K562 (cell line): ENCODE results near the gene RERE. TPM values are rescaled to one million over a fixed set of nuclear protein-coding genes. Genes with fewer than 3 reads are reported as not detected.

ENCODE experiments used
- ATAC-seq: fragments of 200-7000 bp; cut with Tn5 transposase; 3 replicates; pipeline ENCODE4 v1.9.1; 2020; ENCODE audit warnings: moderate library complexity
- BruUV-seq: library from RNA; stranded (reverse); fragments of 400-500 nt; replicated peaks from 2 replicates; lab custom pipeline; 2021; lab: Mats Ljungman, UMichigan
- CTCF ChIA-PET: fragments of 300-600 bp; formaldehyde crosslinking; extraction: SDS; loops from one replicate; lab custom pipeline; 2021; ENCODE audit warnings: low intra/inter-chr PET ratio; lab: Yijun Ruan, JAX
- POLR2A ChIA-PET: fragments of 300-600, 350-650 bp; sonication (Branson Sonifier 250); formaldehyde crosslinking; extraction: SDS; loops from one replicate; lab custom pipeline; 2021; ENCODE audit warnings: antibody characterized with exemption, inconsistent platforms; lab: Yijun Ruan, JAX
- DNase-seq, 4 experiments: peaks; one replicate each; pipeline versions ENCODE4 v3.0.0 to v3.0.0-alpha.2; 2011 to 2018; ENCODE audit warnings: low spot score in 3 of 4, mixed read lengths in 3 of 4; ENCODE audit errors: extremely low read depth in 1 of 4
- FAIRE-seq: peaks from 2 replicates; lab custom pipeline; 2011; peaks lifted over from hg19 to GRCh38; lab: Jason Lieb, UNC
- H2AFZ ChIP-seq: 2 replicates; pipeline ENCODE4 v1.6.0; 2011; ENCODE audit warnings: low read depth, low read length, control low read depth, inconsistent platforms
- H3K27ac ChIP-seq: fragments of 200-600 bp; 3 replicates; pipeline ENCODE4 v1.8.0; 2011; ENCODE audit warnings: low read depth, mild to moderate bottlenecking, control low read depth, inconsistent platforms, low read length, moderate library complexity, mixed read lengths; ENCODE audit errors: extremely low read depth
- H3K27me3 ChIP-seq, 2 experiments: fragments of 300-600 bp in 1 of 2; 2 replicates in 1 of 2; 3 replicates in 1 of 2; pipeline versions ENCODE4 v1.6.0 to v1.8.0; 2011; ENCODE audit warnings: inconsistent platforms in 2 of 2, low read length in 2 of 2, mild to moderate bottlenecking in 1 of 2, mixed read lengths in 1 of 2, moderate library complexity in 1 of 2; ENCODE audit not compliant: control insufficient read depth in 2 of 2, insufficient read depth in 2 of 2
- H3K36me3 ChIP-seq: fragments of 300-600 bp; 3 replicates; pipeline ENCODE4 v1.8.0; 2011; ENCODE audit warnings: mild to moderate bottlenecking, low read length, inconsistent platforms; ENCODE audit not compliant: control insufficient read depth, insufficient read depth
- H3K4me1 ChIP-seq, 2 experiments: fragments of 200-600 bp in 1 of 2; replicated peaks in 1 of 2; 2 replicates in 1 of 2; 3 replicates in 1 of 2; pipeline versions ENCODE4 v1.5.1 to v1.8.0; 2011; ENCODE audit warnings: inconsistent platforms in 2 of 2, low read length in 2 of 2, mild to moderate bottlenecking in 1 of 2, mixed read lengths in 1 of 2, moderate library complexity in 1 of 2; ENCODE audit not compliant: control insufficient read depth in 2 of 2, insufficient read depth in 2 of 2
- H3K4me2 ChIP-seq: 2 replicates; pipeline ENCODE4 v1.6.1; 2011; ENCODE audit warnings: low read length, control low read depth, inconsistent platforms, mixed read lengths; ENCODE audit not compliant: insufficient read depth
- H3K4me3 ChIP-seq: fragments of 200-600 bp; sonication (generic), shearing (Covaris generic); 2 replicates; pipeline ENCODE4 v1.5.1; 2016; ENCODE audit warnings: control low read depth, inconsistent platforms
- H3K79me2 ChIP-seq: fragments of 200-600 bp; 3 replicates; pipeline ENCODE4 v1.8.0; 2011; ENCODE audit warnings: low read length, inconsistent platforms; ENCODE audit not compliant: control insufficient read depth, insufficient read depth
- H3K9ac ChIP-seq, 2 experiments: 2 replicates each; pipeline versions ENCODE4 v1.6.0 to v1.6.1; 2011; ENCODE audit warnings: low read depth in 2 of 2, low read length in 2 of 2, control low read depth in 1 of 2, inconsistent platforms in 1 of 2, mild to moderate bottlenecking in 1 of 2, mixed read lengths in 1 of 2; ENCODE audit not compliant: insufficient read depth in 1 of 2
- H3K9me1 ChIP-seq: one replicate; pipeline ENCODE4 v1.6.0; 2011; ENCODE audit warnings: inconsistent platforms, mild to moderate bottlenecking, low read length, moderate library complexity; ENCODE audit not compliant: control insufficient read depth, insufficient read depth
- H3K9me3 ChIP-seq: replicated peaks from 2 replicates; pipeline ENCODE4 v1.5.1; 2011; ENCODE audit warnings: low read depth, low read length, inconsistent platforms; ENCODE audit not compliant: control insufficient read depth, insufficient read depth
- H4K20me1 ChIP-seq: replicated peaks from 2 replicates; pipeline ENCODE4 v1.6.1; 2011; ENCODE audit warnings: low read length, inconsistent platforms, mixed read lengths; ENCODE audit not compliant: control insufficient read depth, insufficient read depth
- DNMT1 ChIP-seq: fragments of 450-650 bp; IDR thresholded peaks from 2 replicates; pipeline ENCODE4 v1.6.1; 2016; ENCODE audit warnings: antibody characterized with exemption, mild to moderate bottlenecking
- KDM1A ChIP-seq, 2 experiments: fragments of 450-650 bp; IDR thresholded peaks; 2 replicates each; pipeline ENCODE4 v1.6.1; 2016; ENCODE audit warnings: mild to moderate bottlenecking in 2 of 2
- MCM2 ChIP-seq: fragments of 450-650 bp; IDR thresholded peaks from 2 replicates; pipeline ENCODE4 v1.6.1; 2017; ENCODE audit warnings: low read depth, mild to moderate bottlenecking
- RB1 ChIP-seq: fragments of 450-650 bp; IDR thresholded peaks from 2 replicates; pipeline ENCODE4 v1.6.1; 2017; ENCODE audit warnings: low read depth, mild to moderate bottlenecking
- SUPT5H ChIP-seq: fragments of 450-650 bp; IDR thresholded peaks from 2 replicates; pipeline ENCODE4 v1.6.1; 2016
- TAF7 ChIP-seq: fragments of 450-650 bp; IDR thresholded peaks from 2 replicates; pipeline ENCODE4 v1.6.1; 2016; ENCODE audit warnings: missing genetic modification characterization, missing compliant biosample characterization
- ZNF436 ChIP-seq: fragments of 250-450, 450-650 bp; sonication (Bioruptor Pico); formaldehyde crosslinking; IDR thresholded peaks from 2 replicates; pipeline ENCODE4 v1.7.0; 2020; ENCODE audit warnings: mild to moderate bottlenecking
- WGBS: fragments of 100-300 bp; shearing (Covaris generic); methylation state at CpG from one replicate; pipeline ENCODE4 v1.1.6; 2016; ENCODE audit warnings: low coverage, mixed read lengths; ENCODE audit not compliant: insufficient coverage; ENCODE audit errors: missing lambda C conversion rate; 5-methylcytosine and 5-hydroxymethylcytosine counted together
- in situ Hi-C: fragments of 300-500 bp; cut with MboI; formaldehyde crosslinking; loops from 4 replicates; pipeline ENCODE4 v1.15.0; 2018; ENCODE audit warnings: inconsistent platforms, mixed read lengths
- intact Hi-C: fragments of 100-400 bp; cut with micrococcal nuclease; formaldehyde crosslinking; loops from 2 replicates; pipeline ENCODE4 v1.14.2; 2022
- polyA plus RNA-seq, 8 experiments: library from polyadenylated mRNA; depleted of rRNA in 4 of 8; stranded (reverse) in 5 of 8; unstranded in 3 of 8; fragments of >200 nt; fragmentation: Nextera tagmentation in 2 of 8; fragmentation: Illumina TruSeq in 1 of 8; extraction: Ambion mirVana in 2 of 8; extraction: Trizol in 1 of 8; gene quantifications; 2 replicates each; pipeline versions ENCODE4 v1.2.1 to v1.2.3, GENCODE V29; 2011 to 2014; ENCODE audit warnings: inconsistent platforms in 1 of 8, missing spikeins in 1 of 8
- total RNA-seq, 7 experiments: library from RNA; depleted of rRNA in 6 of 7; stranded (reverse); fragments of >200 nt in 6 of 7; fragmentation: Illumina TruSeq in 2 of 7; extraction: Trizol in 2 of 7; gene quantifications; 2 replicates each; pipeline versions ENCODE4 v1.2.1 to v1.2.3, GENCODE V29; 2011 to 2021; ENCODE audit warnings: low replicate concordance in 1 of 7
- TF ChIP-seq, protein P1 (sequence below), 2 experiments: fragments of 450-650 bp in 1 of 2; sonication (generic) in 1 of 2; formaldehyde crosslinking in 1 of 2; IDR thresholded peaks; 2 replicates each; pipeline versions ENCODE4 v1.7.1 to v1.9.0; 2016 to 2022; ENCODE audit warnings: inconsistent platforms in 1 of 2, mild to moderate bottlenecking in 1 of 2, missing genetic modification reagents in 1 of 2
- TF ChIP-seq, protein P2 (sequence below): fragments of 450-650 bp; formaldehyde crosslinking; conservative IDR thresholded peaks from 2 replicates; pipeline ENCODE4 v1.4.0; 2022; ENCODE audit warnings: mild to moderate bottlenecking, missing genetic modification characterization
- TF ChIP-seq, protein P3 (sequence below): fragments of 450-650 bp; formaldehyde crosslinking; IDR thresholded peaks from 2 replicates; pipeline ENCODE4 v1.4.0; 2022; ENCODE audit warnings: missing genetic modification characterization

The RERE gene
- total and polyA plus RNA-seq, 9 of the 15 experiments (the other 6 are each of a cell fraction or from before 2014, with no cell fraction given): 3.0 to 51.5 (median 13.4) TPM

DNA sequence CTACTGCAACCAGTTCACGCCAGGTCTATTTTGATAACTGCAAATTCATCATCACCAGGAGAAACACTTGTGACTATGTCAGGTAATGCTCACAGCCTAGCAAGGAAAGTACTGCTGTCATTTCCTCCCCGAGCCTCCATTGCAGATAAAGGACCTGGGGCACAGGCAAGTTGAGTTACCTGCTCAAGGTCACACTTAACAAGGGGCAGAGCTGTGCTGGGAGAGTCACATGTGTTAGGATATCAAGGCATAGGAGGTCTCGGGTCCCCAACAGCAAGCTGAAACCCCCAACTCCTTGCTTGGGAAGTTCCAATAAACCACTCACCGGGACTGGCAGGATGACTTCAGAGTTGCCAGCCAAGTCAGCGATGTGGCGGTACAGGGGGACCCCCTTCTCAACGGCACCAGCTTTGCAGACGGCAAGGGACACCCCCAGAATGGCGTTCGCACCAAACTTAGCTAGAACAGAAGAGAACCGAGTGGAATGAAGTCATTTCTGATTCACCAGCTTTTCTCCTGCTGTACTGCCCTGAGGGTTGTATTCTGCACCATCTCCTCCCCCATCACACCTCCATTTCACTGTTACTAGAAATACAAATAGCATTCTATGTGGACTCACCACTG, 49.5 kb upstream of the RERE start:
- no peak overlapping the region for H3K9ac ChIP-seq
- peaks cover 100% of the 10 kb centered on the region for H3K36me3 ChIP-seq
- ChIA-PET POLR2A (interaction anchor here (0.5 to 14.9 kb wide), 14 partner anchors 9 to 1969 kb away, joined by 3 to 219 read pairs (median 3); partner anchors contain the start of gene ENO1), CTCF (no interaction called here)
- BruUV-seq: no TSS peak
- no peaks in the 10 kb centered on the region; a peak in 3 of 5 replicates for H3K4me1 ChIP-seq
- H3K27me3 ChIP-seq: no peaks in the 10 kb centered on the region
- no peaks in the 10 kb centered on the region for H3K9me3 ChIP-seq
- no peak overlapping the region for H3K4me3 ChIP-seq
- no peak for DNase-seq
- peaks cover 76% of the 10 kb centered on the region for H3K79me2 ChIP-seq
- peaks cover 9% of the 10 kb centered on the region for H3K9me1 ChIP-seq
- no peak; the same call in 2 of the 3 replicates for ATAC-seq
- in situ Hi-C loops (no loop called here), intact Hi-C loops (no loop called here)
- no peak overlapping the region for H3K4me2 ChIP-seq
- H2AFZ ChIP-seq: no peak overlapping the region
- H3K27ac ChIP-seq: no peak overlapping the region; the same call in 2 of the 3 replicates
- FAIRE-seq: no peak
- H4K20me1 ChIP-seq: peaks cover 79% of the 10 kb centered on the region
- 95% methylated on average over 11 of the region's 11 CpGs for WGBS
- TF ChIP-seq ZNF436 (CRISPR knock-in tag) (no peak), TAF7 (no peak), SUPT5H (peak; percentile 5), KDM1A (IDR thresholded peaks at IDR 0.05) (no peak), RB1 (no peak), MCM2 (no peak), DNMT1 (no peak)
- TF ChIP-seq, protein P1, sequence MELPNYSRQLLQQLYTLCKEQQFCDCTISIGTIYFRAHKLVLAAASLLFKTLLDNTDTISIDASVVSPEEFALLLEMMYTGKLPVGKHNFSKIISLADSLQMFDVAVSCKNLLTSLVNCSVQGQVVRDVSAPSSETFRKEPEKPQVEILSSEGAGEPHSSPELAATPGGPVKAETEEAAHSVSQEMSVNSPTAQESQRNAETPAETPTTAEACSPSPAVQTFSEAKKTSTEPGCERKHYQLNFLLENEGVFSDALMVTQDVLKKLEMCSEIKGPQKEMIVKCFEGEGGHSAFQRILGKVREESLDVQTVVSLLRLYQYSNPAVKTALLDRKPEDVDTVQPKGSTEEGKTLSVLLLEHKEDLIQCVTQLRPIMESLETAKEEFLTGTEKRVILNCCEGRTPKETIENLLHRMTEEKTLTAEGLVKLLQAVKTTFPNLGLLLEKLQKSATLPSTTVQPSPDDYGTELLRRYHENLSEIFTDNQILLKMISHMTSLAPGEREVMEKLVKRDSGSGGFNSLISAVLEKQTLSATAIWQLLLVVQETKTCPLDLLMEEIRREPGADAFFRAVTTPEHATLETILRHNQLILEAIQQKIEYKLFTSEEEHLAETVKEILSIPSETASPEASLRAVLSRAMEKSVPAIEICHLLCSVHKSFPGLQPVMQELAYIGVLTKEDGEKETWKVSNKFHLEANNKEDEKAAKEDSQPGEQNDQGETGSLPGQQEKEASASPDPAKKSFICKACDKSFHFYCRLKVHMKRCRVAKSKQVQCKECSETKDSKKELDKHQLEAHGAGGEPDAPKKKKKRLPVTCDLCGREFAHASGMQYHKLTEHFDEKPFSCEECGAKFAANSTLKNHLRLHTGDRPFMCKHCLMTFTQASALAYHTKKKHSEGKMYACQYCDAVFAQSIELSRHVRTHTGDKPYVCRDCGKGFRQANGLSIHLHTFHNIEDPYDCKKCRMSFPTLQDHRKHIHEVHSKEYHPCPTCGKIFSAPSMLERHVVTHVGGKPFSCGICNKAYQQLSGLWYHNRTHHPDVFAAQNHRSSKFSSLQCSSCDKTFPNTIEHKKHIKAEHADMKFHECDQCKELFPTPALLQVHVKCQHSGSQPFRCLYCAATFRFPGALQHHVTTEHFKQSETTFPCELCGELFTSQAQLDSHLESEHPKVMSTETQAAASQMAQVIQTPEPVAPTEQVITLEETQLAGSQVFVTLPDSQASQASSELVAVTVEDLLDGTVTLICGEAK (IDR thresholded peaks at IDR 0.05): no peak
- TF ChIP-seq, protein P1 (CRISPR knock-in tag; IDR thresholded peaks at IDR 0.05): no peak
- TF ChIP-seq, protein P2, sequence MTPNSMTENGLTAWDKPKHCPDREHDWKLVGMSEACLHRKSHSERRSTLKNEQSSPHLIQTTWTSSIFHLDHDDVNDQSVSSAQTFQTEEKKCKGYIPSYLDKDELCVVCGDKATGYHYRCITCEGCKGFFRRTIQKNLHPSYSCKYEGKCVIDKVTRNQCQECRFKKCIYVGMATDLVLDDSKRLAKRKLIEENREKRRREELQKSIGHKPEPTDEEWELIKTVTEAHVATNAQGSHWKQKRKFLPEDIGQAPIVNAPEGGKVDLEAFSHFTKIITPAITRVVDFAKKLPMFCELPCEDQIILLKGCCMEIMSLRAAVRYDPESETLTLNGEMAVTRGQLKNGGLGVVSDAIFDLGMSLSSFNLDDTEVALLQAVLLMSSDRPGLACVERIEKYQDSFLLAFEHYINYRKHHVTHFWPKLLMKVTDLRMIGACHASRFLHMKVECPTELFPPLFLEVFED: peak; percentile 85
- TF ChIP-seq, protein P3, sequence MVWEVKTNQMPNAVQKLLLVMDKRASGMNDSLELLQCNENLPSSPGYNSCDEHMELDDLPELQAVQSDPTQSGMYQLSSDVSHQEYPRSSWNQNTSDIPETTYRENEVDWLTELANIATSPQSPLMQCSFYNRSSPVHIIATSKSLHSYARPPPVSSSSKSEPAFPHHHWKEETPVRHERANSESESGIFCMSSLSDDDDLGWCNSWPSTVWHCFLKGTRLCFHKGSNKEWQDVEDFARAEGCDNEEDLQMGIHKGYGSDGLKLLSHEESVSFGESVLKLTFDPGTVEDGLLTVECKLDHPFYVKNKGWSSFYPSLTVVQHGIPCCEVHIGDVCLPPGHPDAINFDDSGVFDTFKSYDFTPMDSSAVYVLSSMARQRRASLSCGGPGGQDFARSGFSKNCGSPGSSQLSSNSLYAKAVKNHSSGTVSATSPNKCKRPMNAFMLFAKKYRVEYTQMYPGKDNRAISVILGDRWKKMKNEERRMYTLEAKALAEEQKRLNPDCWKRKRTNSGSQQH (CRISPR knock-in tag): peak; percentile 25; the same call in 1 of the 2 replicates
